WTC11 (cell line): ENCODE data around the gene C1orf167.

Experiments
- ELF4 ChIP-seq: sonication (generic); formaldehyde crosslinking; IDR thresholded peaks from 2 replicates; pipeline ENCODE4 v1.8.1; 2022; ENCODE audit warnings: low read depth, mild to moderate bottlenecking, moderate library complexity, missing genetic modification reagents
- ESRRA ChIP-seq: sonication (generic); formaldehyde crosslinking; IDR thresholded peaks from 2 replicates; pipeline ENCODE4 v1.8.1; 2022; ENCODE audit warnings: mild to moderate bottlenecking, missing genetic modification reagents, borderline replicate concordance
- ETV6 ChIP-seq: sonication (generic); formaldehyde crosslinking; IDR thresholded peaks from 2 replicates; pipeline ENCODE4 v1.8.1; 2022; ENCODE audit warnings: mild to moderate bottlenecking, missing genetic modification reagents
- FOXJ3 ChIP-seq: sonication (generic); formaldehyde crosslinking; IDR thresholded peaks from 2 replicates; pipeline ENCODE4 v1.9.0; 2021; ENCODE audit warnings: missing genetic modification reagents, mild to moderate bottlenecking, borderline replicate concordance
- JUN ChIP-seq: sonication (generic); formaldehyde crosslinking; IDR thresholded peaks from 2 replicates; pipeline ENCODE4 v1.8.0; 2023; ENCODE audit warnings: mild to moderate bottlenecking, missing genetic modification reagents
- NFE2L1 ChIP-seq: sonication (generic); formaldehyde crosslinking; IDR thresholded peaks from 2 replicates; pipeline ENCODE4 v1.8.1; 2023; ENCODE audit warnings: missing genetic modification reagents
- NR2C2 ChIP-seq: sonication (generic); formaldehyde crosslinking; IDR thresholded peaks from 2 replicates; pipeline ENCODE4 v1.8.0; 2022; ENCODE audit warnings: mild to moderate bottlenecking, missing genetic modification reagents
- SP1 ChIP-seq: sonication (generic); formaldehyde crosslinking; conservative IDR thresholded peaks from 2 replicates; pipeline ENCODE4 v1.8.1; 2022; ENCODE audit warnings: missing genetic modification reagents
- TF ChIP-seq, protein P1 (sequence below): fragments of 200-600 bp; IDR thresholded peaks from 2 replicates; pipeline ENCODE4 v1.8.0; 2022; ENCODE audit warnings: antibody characterized with exemption
- TF ChIP-seq, protein P2 (sequence below): sonication (generic); formaldehyde crosslinking; IDR thresholded peaks from 2 replicates; pipeline ENCODE4 v1.8.1; 2023; ENCODE audit warnings: mild to moderate bottlenecking, missing genetic modification reagents
- TF ChIP-seq, protein P3 (sequence below): sonication (generic); formaldehyde crosslinking; IDR thresholded peaks from 2 replicates; pipeline ENCODE4 v1.8.1; 2023; ENCODE audit warnings: mild to moderate bottlenecking, missing genetic modification reagents, moderate library complexity
- TF ChIP-seq, protein P4 (sequence below): sonication (generic); formaldehyde crosslinking; IDR thresholded peaks from 2 replicates; pipeline ENCODE4 v1.8.0; 2023; ENCODE audit warnings: missing genetic modification reagents, mild to moderate bottlenecking, borderline replicate concordance
- TF ChIP-seq, protein P5 (sequence below): sonication (generic); formaldehyde crosslinking; IDR thresholded peaks from 2 replicates; pipeline ENCODE4 v1.8.0; 2022; ENCODE audit warnings: mild to moderate bottlenecking, missing genetic modification reagents
- TF ChIP-seq, protein P6 (sequence below): sonication (generic); formaldehyde crosslinking; conservative IDR thresholded peaks from 2 replicates; pipeline ENCODE4 v1.8.1; 2023; ENCODE audit warnings: mild to moderate bottlenecking, low read depth, missing genetic modification reagents, moderate library complexity

- TF ChIP-seq, protein P1, sequence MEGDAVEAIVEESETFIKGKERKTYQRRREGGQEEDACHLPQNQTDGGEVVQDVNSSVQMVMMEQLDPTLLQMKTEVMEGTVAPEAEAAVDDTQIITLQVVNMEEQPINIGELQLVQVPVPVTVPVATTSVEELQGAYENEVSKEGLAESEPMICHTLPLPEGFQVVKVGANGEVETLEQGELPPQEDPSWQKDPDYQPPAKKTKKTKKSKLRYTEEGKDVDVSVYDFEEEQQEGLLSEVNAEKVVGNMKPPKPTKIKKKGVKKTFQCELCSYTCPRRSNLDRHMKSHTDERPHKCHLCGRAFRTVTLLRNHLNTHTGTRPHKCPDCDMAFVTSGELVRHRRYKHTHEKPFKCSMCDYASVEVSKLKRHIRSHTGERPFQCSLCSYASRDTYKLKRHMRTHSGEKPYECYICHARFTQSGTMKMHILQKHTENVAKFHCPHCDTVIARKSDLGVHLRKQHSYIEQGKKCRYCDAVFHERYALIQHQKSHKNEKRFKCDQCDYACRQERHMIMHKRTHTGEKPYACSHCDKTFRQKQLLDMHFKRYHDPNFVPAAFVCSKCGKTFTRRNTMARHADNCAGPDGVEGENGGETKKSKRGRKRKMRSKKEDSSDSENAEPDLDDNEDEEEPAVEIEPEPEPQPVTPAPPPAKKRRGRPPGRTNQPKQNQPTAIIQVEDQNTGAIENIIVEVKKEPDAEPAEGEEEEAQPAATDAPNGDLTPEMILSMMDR: no peak
- TF ChIP-seq ELF4 (CRISPR knock-in tag) (no peak), NR2C2 (CRISPR knock-in tag) (no peak), ETV6 (no peak), SP1 (CRISPR knock-in tag) (no peak), ESRRA (CRISPR knock-in tag) (no peak), FOXJ3 (CRISPR knock-in tag) (no peak), NFE2L1 (CRISPR knock-in tag) (no peak), JUN (CRISPR knock-in tag) (no peak)
- TF ChIP-seq, protein P2, sequence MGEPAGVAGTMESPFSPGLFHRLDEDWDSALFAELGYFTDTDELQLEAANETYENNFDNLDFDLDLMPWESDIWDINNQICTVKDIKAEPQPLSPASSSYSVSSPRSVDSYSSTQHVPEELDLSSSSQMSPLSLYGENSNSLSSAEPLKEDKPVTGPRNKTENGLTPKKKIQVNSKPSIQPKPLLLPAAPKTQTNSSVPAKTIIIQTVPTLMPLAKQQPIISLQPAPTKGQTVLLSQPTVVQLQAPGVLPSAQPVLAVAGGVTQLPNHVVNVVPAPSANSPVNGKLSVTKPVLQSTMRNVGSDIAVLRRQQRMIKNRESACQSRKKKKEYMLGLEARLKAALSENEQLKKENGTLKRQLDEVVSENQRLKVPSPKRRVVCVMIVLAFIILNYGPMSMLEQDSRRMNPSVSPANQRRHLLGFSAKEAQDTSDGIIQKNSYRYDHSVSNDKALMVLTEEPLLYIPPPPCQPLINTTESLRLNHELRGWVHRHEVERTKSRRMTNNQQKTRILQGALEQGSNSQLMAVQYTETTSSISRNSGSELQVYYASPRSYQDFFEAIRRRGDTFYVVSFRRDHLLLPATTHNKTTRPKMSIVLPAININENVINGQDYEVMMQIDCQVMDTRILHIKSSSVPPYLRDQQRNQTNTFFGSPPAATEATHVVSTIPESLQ (CRISPR knock-in tag): no peak
- TF ChIP-seq, protein P3, sequence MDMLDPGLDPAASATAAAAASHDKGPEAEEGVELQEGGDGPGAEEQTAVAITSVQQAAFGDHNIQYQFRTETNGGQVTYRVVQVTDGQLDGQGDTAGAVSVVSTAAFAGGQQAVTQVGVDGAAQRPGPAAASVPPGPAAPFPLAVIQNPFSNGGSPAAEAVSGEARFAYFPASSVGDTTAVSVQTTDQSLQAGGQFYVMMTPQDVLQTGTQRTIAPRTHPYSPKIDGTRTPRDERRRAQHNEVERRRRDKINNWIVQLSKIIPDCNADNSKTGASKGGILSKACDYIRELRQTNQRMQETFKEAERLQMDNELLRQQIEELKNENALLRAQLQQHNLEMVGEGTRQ: no peak
- TF ChIP-seq, protein P4, sequence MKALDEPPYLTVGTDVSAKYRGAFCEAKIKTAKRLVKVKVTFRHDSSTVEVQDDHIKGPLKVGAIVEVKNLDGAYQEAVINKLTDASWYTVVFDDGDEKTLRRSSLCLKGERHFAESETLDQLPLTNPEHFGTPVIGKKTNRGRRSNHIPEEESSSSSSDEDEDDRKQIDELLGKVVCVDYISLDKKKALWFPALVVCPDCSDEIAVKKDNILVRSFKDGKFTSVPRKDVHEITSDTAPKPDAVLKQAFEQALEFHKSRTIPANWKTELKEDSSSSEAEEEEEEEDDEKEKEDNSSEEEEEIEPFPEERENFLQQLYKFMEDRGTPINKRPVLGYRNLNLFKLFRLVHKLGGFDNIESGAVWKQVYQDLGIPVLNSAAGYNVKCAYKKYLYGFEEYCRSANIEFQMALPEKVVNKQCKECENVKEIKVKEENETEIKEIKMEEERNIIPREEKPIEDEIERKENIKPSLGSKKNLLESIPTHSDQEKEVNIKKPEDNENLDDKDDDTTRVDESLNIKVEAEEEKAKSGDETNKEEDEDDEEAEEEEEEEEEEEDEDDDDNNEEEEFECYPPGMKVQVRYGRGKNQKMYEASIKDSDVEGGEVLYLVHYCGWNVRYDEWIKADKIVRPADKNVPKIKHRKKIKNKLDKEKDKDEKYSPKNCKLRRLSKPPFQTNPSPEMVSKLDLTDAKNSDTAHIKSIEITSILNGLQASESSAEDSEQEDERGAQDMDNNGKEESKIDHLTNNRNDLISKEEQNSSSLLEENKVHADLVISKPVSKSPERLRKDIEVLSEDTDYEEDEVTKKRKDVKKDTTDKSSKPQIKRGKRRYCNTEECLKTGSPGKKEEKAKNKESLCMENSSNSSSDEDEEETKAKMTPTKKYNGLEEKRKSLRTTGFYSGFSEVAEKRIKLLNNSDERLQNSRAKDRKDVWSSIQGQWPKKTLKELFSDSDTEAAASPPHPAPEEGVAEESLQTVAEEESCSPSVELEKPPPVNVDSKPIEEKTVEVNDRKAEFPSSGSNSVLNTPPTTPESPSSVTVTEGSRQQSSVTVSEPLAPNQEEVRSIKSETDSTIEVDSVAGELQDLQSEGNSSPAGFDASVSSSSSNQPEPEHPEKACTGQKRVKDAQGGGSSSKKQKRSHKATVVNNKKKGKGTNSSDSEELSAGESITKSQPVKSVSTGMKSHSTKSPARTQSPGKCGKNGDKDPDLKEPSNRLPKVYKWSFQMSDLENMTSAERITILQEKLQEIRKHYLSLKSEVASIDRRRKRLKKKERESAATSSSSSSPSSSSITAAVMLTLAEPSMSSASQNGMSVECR (CRISPR knock-in tag): no peak
- TF ChIP-seq, protein P5, sequence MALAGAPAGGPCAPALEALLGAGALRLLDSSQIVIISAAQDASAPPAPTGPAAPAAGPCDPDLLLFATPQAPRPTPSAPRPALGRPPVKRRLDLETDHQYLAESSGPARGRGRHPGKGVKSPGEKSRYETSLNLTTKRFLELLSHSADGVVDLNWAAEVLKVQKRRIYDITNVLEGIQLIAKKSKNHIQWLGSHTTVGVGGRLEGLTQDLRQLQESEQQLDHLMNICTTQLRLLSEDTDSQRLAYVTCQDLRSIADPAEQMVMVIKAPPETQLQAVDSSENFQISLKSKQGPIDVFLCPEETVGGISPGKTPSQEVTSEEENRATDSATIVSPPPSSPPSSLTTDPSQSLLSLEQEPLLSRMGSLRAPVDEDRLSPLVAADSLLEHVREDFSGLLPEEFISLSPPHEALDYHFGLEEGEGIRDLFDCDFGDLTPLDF: no peak
- TF ChIP-seq, protein P6, sequence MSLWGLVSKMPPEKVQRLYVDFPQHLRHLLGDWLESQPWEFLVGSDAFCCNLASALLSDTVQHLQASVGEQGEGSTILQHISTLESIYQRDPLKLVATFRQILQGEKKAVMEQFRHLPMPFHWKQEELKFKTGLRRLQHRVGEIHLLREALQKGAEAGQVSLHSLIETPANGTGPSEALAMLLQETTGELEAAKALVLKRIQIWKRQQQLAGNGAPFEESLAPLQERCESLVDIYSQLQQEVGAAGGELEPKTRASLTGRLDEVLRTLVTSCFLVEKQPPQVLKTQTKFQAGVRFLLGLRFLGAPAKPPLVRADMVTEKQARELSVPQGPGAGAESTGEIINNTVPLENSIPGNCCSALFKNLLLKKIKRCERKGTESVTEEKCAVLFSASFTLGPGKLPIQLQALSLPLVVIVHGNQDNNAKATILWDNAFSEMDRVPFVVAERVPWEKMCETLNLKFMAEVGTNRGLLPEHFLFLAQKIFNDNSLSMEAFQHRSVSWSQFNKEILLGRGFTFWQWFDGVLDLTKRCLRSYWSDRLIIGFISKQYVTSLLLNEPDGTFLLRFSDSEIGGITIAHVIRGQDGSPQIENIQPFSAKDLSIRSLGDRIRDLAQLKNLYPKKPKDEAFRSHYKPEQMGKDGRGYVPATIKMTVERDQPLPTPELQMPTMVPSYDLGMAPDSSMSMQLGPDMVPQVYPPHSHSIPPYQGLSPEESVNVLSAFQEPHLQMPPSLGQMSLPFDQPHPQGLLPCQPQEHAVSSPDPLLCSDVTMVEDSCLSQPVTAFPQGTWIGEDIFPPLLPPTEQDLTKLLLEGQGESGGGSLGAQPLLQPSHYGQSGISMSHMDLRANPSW: no peak
Measured at GRCh38 chr1:11806307-11806936, 44.4 kb downstream of the C1orf167 start.
